Activated CD4-positive, alpha-beta T cell treated with anti-CD3 and anti-CD28 coated beads, Interleukin-2, Interleukin-4, amounts not matched to agents 100 ng/mL and 50 ng/mL, durations not matched to agents 16 hours and 8 hours (primary cell): Measurements from ENCODE around the gene GJA8.
"Not testable (repeated sequence)": the region's sequence is repeated elsewhere in the genome, so short reads cannot be mapped to it uniquely, and the experiment has no call there.

Experiments
- DNase-seq: peaks from one replicate; pipeline ENCODE4 v3.0.0-alpha.2; 2020; ENCODE audit warnings: low spot score

The GJA8 gene

GRCh38 chr1:147902253-147902845 is at the start of gene GJA8:
GJA8 (plus strand) TSS chr1:147902795; CDS start chr1:147907956, 5,161 bp downstream.
- no peak for DNase-seq

- DNase-seq, result no peak
These were observed 49.2 kb upstream of the GJA8 start for GRCh38 chr1:147853391-147853790.

DNA sequence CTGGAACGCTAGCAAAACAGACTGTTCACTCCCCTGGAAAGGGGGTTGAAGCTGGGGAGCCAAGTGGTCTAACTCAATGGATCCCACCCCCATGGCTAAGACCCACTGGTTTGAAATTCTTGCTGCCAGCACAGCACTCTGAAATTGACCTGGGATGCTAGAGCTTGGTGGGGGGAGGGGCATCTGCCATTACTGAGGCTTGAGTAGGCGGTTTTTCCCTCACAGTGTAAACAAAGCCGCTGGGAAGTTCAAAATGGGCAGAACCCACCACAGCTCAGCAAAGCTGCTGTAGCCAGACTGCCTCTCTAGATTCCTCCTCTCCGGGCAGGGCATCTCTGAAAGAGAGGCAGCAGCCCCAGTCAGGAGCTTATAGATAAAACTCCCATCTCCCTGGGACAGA is 47.6 kb upstream of the GJA8 start:
- not testable (repeated sequence) for DNase-seq

DNA sequence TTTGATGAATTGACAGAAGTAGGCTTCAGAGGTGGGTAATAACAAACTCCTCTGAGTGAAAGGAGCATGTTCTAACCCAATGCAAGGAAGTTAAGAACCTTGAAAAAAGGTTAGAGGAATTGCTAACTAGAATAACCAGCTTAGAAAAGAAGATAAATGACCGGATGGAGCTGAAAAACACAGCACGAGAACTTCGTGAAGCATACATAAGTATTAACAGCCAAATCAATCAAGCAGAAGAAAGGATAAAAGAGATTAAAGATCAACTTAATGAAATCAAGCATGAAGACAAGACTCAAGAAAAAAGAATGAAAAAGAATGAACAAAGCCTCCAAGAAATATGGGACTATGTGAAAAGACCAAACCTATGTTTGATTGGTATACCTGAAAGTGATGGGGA is 46.6 kb upstream of the GJA8 start:
- not testable (repeated sequence) for DNase-seq

GRCh38 chr1:147867204-147867603 is 35.4 kb upstream of the GJA8 start:
- DNase-seq, result not testable (repeated sequence)

DNA sequence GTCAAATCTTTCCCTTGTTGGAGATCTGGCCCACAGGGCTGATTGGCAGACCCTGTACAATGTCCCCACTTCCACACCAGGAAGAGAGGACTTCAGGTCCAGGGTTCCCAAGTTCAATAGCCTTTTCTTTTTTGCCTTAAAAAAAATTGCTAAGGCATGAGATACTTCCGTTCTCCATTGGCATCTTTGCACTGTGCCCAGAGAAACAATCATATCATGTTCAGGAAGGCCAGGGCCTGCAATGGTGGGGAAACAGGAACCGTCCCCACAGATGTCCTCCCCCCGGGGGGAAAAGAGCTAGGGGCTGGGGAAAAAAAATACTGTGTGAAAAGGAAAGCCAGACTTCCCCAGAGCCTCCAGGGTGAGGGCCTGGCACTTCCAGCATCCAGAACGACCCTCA is 24.6 kb upstream of the GJA8 start:
- no peak for DNase-seq

GRCh38 chr1:147879911-147880310 is 22.7 kb upstream of the GJA8 start:
- DNase-seq, result no peak

- DNase-seq, result no peak
These were observed 20.1 kb upstream of the GJA8 start for GRCh38 chr1:147882535-147882934.

- DNase-seq, result peak; percentile 53
These were observed 12.3 kb upstream of the GJA8 start for GRCh38 chr1:147890177-147890790.

DNA sequence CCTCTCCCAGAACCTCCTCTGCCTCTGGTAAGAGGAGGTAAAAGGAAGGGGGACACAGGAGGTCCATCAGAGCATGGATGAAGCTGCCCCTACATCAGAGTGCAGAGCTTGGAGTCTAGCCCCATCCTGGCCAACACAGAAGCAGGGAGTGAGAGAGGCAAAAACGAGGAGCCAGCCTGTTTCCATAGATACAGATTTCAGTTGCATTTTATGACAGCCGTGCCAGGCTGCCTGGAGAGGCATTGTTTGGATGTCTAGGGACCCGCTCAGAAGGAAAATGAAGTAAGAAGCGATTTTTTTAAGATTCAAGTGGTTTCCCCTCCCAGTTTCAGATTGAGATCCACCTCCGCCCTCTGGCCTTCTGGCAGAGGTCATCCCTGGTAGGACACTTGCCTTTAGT is 11.5 kb upstream of the GJA8 start:
- no peak for DNase-seq

- DNase-seq, result no peak
These were observed 10.4 kb upstream of the GJA8 start for GRCh38 chr1:147892216-147892615.

DNA sequence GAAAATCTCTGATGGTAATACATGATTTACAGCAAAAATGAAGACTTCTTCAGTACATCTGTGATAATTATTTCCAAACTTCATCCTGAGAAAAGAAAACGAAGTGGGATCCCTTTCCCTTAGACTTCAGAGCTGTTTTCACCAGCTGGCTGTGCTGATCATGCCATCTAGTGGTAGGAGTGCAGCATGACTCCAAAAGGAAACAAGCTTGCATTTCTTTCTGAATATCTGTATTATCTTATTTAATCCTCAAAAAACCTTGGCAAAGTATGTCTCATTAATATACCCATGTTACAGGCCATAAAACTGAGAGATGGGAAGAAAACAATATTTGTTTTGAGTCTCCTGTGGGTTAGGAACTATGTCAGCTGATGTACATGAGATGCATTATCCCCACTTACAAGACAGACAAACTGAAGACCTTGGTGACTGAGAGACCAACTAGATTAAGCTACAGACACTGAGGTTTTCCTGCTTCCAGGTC is 9.8 kb upstream of the GJA8 start:
- peak; percentile 48 for DNase-seq

GRCh38 chr1:147895123-147895522 is 7.5 kb upstream of the GJA8 start:
- DNase-seq, result no peak

GRCh38 chr1:147897029-147897752 is 5.4 kb upstream of the GJA8 start:
- DNase-seq, result no peak

DNA sequence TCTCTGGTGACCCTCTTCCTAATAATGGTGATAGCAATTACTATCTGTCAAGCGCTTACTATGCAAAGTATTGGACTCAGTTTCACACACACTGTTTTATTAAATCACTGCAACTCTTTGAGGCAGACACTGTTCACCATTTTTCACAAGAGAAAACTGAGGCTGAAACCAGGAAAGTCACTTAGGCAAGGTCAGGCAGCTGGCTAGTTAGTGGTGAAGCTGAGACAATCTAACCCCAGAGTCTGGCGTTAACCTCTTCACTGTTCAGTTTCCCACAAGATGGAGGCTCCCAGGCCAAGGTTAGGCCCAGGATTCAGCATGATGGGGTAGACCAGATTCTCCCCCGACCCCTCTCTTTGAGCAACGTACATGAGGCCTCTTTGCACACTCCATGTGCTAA is 4.8 kb upstream of the GJA8 start:
- no peak for DNase-seq

- DNase-seq, result peak; percentile 27
These were observed 2.1 kb downstream of the GJA8 start for GRCh38 chr1:147904726-147905125.

DNA sequence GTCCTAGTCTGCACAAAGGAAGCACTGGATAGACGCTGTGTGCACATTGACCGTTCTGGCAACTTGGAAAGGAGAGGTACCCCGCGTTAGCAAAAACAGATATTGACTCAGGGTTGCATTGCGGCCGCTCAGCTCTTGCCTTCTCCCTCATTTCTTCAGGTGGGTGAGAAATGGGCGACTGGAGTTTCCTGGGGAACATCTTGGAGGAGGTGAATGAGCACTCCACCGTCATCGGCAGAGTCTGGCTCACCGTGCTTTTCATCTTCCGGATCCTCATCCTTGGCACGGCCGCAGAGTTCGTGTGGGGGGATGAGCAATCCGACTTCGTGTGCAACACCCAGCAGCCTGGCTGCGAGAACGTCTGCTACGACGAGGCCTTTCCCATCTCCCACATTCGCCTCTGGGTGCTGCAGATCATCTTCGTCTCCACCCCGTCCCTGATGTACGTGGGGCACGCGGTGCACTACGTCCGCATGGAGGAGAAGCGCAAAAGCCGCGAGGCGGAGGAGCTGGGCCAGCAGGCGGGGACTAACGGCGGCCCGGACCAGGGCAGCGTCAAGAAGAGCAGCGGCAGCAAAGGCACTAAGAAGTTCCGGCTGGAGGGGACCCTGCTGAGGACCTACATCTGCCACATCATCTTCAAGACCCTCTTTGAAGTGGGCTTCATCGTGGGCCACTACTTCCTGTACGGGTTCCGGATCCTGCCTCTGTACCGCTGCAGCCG is 5.4 kb downstream of the GJA8 start:
- no peak for DNase-seq

DNA sequence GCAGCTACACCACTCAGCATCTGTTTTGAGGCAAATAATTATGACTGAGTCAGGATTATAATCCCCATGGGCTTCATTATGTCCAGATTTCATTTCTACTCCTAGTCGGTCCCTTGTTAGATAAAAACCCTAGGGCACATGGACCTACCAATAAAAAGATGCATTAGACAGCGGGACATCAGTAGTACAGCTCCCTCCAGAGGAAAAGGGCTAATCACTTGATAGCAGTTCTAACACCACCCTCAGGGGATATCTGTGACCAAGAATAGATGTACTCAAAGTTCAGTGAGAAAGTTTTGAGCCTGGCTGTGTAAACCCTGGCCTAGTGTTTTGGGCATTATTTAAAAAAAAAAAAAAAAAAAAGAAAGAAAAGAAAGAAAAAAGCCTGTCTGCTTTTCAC is 10.0 kb downstream of the GJA8 start:
- no peak for DNase-seq

DNA sequence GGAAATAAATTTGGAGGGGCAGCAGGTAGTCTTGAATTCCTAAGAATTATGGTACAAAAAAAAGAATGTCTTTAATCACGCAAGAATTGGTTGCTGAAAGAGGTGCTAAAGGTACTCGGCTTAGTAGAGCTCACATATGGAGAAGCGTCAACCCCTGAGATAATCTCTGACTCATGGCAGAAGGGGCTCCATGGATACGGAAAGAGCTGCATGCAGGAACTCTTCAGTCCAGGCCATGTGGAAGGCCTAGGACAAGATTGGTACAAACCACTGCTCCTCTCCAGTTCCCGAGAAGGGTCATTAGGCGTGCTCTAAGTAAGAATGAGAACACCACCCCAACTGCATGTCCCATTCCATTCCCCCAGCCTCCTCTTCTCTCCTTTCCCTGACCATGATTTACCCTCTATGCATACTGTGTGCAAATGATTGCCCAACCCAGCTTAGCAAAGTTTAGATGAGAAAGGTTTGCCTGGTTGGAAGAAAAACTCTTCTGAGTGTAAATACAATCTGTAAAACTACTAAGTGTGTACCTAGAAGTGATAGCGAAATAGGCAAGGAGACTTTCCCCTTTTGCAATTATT is 10.9 kb downstream of the GJA8 start:
- no peak for DNase-seq

GRCh38 chr1:147919896-147920295 is 17.3 kb downstream of the GJA8 start:
- no peak for DNase-seq

GRCh38 chr1:147924813-147925212 is 22.2 kb downstream of the GJA8 start:
- peak; percentile 26 for DNase-seq

- DNase-seq, result not testable (repeated sequence)
These were observed 24.6 kb downstream of the GJA8 start for GRCh38 chr1:147927215-147927614.
